ENCODE data around the gene TREH.

TREH gene

DNA sequence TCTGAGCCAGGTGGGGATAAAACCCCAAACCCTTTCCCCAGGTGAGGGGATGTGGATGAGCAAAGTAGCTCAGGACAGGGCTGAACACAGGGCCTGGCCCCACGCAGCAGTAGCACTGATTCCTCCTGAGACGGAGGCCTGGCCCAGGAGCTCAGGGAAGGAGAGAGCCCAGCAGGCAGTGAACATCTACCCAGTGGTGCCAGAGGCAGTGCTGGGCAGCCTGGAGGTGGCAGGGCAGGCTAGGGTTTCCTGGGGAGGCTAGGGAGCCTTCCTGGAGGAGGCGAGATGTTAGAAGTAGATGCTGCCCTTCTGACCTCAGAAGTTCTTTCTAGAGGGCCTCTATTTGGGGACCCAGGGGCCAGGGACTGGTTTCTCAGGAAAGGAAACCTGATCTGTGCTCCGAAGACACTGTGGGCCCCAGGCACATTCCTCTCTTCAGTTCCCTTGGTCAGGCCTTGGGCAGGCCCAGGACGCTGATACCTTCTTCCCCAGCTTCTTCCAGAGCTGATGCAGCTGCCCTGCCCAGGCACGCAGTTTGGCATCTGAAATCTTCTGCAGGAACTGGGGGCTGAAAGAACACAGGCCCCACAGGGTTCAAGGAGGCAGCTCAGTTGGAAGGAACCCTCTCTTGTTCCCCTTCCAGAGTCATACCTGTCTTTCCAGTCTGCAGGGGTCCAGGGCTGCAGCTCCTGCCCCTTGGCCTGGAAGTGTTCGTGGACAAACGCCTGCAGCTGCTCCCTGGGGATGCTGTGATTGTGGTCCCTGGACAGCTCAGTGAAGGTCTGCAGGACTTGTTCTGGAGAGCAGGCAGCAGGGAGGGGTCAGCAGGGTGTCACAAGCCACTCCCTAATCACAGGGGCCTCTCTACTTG is 16.8 kb downstream of the TREH start:
- DNase-seq: no peak

DNA sequence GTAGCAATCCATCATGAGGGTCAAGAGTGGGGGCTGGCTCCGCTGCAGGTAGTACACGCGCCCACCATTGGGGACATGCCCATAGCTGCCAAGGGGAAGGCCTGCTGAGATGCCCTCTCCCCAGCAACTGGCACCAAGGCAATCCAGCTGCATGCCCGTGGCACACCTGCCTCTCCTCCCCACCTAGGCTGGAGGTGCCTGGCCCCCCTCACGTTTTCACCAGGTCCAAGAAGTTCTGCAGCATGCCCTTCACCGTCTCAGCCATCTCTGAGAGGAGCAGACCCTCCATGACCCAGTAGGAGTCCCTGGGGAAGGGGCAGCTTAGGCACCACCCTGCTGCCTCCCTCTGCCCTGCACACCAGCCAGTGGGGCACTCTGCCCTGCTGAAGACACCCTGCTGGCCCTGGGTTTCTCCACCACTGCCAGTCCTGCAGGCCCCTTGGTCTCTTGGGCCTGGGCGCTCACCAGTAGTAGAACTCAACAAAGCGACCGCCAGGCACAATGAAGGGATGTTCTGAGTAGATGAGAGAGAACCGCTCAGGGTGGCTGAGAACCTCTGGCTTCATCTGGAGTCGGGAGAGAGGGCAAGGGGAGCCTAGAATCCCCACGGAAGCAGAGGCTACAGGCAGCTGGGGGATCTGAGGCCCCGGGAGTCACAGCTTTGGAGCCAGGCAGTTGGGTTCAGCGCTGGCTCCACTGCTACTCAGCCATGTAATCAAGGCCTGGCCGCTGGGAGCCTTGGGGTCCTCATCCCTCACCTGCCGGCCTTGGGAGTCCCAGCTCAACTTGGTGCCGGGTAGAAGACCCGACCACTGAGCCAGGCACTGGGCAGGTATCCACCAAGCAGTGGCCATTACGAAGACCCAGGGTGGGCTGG is 17.8 kb downstream of the TREH start:
- DNase-seq: no peak

DNA sequence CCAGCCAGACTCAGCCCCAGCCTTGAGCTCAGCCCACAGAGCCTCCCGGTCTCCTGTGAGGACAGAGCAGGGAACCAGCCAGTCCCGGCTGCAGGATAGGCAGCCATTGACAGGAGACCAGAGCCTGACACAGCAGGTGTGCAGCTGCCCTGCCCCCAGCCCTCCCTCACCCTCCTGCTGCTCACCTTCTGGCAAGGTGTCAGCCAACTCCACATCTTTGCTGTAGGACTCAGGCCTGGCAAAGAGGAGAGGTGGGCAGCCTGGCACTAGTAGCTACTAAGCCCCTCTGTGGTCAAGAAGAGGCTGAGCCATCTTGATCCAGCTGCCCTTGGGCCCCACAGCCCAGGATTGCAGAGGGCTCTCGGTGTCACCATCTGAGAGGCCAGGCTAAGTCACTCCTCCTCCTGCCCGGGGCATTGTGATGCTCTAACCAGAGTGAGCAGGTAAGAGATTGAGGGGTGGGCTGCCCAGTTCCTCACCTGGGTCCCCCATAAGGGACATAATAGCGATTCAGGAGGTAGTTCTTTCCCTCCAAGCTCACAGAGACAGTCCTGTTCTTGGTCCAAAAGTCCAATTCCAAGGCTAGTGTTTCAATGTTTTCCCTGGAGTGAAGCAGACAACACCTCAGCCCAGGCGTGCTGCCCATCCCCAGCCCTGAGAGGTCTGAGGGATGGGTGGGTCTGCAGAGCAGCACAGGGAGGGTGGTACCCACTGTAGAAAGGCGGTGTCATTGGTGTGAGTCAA is 18.6 kb downstream of the TREH start:
- no peak for DNase-seq

DNA sequence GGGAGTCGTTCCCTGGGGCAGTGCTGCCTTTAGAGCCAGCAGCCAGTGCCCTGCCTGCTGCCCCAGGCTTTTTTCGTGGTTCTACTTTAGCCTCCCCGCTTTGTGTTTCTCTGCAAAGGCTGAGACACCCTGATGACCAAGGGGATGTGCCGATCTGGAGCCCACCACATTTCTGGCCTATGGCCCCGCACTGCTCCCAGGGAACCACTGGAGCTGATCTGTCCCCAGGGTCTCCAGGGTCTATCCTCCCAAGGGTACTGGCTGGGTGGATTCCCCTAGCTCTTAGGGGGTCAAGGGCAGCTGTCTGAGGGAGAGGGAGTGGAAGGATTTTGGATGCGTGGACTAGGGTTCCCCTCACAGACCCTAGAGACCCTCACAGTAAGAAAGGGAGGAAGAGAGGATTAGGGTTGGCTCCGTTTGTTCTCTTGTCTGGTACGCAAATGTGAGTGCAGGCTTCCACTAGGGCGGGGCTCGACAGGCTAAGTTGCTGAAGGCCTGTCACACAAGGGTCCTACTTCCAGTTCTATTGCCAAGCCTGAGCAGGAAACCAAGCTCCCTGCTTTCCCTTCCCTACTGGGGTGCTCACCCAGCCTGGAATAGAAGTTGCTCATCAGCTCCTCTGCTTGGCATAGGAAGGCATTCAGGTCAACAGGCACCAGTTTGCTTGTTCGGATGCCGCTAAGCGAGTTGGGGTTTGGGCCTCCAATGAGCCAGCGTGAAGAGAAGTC is 19.3 kb downstream of the TREH start:
- no peak for DNase-seq

DNA sequence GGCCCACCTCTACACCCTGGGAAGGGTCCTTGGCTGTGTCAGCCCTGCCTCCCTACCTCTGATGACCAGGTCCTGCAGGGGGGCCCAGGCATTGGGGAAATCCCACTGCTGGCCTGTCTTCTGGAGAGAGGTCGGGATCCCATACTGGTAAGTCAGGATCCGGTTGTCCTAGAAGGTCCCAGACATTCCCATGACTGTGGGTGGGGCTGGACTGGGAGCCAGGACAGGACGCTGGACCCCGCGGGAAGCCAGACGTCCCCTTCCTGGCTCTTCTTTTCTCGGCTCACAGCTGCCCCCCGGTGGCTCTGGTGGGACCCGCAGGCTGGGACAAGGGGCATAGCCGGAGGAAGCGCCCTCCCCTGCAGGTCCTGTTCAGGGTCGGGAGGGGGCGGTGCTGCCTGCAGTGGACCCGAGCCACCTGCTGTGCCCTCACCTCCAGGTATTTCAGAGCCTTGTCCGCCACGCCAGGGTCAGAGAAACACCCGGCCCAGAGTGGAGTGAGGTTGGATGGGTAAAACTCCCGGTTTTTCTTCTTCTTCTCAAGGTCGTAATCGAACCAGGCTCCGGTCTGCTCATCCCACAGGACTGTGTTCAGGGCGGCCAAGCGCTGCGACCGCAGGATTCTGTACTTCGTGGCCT is 20.0 kb downstream of the TREH start:
- peak; percentile 84 for DNase-seq

DNA sequence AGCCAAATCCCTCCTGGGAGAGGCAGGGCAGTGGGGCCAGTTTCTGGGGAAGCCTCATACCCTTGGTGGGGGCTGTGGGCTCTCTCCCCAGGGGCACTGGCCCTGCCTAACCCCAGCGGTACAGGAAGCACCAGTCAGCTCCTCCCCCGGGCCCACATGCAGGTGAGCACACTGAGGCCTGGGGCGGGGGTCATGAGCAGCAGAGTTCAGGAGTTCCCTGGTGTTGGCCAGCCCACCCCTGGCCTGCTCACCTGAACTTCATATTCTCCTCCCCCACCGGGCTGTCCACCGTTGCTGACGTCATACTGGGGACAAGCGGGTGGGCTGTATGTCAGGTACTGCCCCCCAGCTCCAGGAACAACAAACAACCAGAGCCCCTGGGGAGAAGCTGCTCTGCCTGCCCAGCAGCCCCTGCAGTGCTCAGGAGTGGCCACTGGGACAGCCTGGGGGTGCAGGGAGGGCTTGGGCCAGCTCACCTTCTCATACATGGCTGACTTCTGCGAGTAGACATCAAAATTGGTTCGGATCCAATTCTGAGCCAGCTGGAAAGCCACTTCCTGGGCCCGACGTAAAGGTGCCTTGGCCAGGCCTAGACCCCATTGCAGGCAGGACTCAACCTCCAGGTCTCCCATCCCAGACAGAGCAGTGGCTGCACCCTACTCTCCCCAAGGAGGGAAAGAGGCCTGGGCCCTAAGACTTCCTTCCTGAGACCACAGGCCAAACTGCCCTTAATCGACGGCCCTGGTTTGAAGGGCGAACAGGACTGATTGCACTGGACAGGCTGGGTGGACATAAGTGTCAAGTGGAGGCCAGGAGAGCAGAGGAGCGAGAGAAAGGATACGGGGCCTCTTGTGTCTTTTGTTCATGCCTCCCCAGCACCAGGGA is 20.8 kb downstream of the TREH start:
- DNase-seq: no peak

DNA sequence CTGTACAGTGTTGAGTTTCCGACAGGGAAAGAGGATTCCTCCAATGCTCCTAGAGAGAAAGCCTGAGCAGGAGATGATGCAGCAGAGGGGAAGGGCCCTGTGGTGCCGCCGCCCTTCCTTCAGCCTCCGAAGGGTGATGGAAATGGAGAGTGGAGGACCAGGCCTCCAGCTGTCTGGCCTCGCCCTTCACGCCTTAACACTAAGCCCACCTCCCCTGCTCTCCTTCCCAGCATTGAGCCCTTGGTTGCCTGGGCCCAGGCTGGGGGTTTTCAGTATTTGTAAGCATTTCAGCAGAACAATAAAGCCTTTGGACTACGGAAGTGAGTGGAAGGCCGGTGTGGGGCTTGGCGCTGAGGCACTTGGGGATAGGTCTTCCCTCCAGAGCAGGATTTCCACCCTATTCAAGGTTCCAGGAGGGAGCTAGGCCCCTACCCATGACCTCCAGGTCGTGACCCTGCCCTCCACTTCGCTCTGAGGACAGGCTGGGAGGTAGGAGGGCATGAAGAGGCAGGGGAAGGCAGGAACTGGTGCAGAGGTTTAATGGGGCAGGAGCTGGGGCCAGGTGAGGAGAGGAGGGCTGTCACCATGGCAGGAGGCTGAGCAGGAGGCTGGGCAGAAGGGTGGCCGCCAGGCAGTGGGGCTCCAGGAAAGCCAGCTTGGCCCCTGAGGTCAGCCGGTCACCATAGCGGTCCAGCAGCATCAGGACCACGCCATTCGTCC is 21.6 kb downstream of the TREH start:
- DNase-seq: no peak

DNA sequence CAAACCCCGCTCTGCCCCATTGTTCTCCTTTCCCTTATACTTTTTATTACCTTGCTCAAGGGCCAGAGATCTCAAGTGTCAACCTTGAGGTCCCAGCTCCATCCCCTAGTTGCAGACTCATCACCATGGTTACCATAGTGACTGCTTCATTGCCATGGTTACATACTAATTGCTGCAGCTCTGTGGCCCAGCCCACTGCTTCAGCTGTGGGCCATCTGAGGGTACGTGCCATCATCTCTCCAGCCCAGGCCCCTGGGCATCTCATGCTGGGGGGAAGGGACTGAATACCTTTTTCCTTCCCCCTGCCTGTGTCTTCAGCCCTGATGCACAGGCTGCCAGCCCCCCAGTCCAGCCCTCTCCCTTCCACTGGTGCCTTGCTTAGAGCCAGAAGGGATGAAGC is 22.2 kb downstream of the TREH start:
- no peak for DNase-seq

DNA sequence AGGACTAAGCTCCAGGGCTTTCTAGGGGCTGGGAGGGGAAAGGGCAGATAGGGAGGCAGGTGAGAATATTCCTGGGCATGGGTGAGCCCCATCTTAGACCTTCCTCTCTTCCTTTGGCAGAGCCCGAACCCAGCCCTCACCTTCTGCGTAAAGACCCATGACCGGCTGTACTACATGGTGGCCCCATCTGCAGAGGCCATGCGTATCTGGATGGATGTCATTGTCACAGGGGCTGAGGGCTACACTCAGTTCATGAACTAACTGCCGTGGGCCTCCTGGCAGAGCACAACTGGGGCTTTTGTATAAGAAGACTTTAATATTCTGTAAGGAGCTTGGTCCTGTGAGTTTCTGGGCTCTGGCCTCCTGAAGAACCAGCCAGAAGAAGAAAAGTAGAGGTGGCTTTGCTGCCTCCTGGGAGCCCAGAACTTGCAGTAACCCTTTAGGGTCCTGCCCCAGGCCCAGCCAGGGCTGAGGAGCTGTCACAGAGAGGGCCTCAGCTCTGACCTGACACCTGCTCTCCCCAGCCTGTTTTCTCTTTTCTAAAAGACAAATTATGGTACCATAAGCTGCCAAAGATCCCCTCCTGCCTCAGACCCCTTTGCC is 22.8 kb downstream of the TREH start:
- no peak for DNase-seq

DNA sequence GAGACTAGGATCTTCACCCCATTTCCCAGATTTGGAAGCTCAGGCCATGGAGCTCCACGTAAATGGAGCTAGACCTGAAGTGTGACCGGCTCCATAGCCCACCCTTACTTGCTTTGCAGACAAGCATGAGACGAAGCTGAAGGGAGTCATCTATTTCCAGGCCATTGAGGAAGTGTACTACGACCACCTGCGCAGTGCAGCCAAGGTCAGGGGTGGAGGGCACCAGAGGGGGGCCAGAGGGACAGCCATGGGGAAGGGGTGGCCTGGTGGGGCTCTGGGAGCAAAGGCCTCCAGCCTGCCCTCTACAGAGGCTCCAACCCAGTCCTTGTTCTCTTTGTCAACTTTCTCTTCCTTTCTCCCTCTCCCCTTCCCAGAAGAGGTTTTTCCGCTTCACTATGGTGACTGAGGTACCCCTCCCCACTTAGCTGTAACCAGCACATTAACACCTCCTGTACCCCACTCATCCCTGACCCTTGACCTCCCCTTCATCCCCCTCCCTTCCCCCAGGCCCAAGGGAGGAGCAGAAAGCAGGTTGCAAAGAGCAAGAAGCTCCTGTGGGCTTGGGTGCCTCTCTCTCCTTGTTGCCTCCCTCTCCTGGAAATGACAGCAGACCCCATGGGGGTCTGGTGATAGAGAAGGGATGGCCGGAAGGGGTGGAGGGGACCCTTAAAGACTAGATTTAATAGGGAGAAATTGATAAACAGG is 23.8 kb downstream of the TREH start:
- DNase-seq: no peak

DNA sequence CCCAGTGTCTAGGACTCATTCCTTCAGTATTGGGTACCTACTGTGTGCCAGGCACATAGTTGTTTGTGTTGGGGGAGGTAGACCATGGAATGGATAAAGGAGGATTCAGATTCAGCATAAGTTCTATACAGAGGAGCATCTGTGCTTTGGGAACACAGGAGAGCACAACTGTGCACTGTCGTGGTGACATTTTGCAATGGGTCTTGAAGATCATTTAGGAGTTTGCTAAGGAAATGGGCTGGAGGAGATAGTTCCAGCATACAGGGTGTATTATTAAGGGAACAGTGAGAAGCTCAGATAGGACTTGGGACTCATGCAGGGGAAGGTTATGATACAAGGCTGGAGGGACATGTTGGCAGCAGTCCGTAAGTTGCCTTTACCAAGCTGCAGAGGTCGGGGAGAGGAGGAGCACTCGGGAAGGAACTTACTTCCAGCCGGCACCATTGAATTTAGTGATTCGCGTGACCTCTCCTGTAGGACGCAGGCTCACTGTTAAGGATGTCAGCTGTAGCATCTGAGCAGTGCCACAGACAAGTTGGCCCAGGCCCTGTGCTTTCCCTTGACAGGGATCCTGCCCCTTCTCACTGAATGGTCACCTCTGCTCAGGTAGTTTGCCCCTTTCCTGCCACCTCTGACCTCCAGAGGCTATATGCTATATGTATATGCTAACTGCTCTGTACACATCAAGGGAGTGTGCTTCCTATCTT is 25.6 kb downstream of the TREH start:
- DNase-seq: no peak

DNA sequence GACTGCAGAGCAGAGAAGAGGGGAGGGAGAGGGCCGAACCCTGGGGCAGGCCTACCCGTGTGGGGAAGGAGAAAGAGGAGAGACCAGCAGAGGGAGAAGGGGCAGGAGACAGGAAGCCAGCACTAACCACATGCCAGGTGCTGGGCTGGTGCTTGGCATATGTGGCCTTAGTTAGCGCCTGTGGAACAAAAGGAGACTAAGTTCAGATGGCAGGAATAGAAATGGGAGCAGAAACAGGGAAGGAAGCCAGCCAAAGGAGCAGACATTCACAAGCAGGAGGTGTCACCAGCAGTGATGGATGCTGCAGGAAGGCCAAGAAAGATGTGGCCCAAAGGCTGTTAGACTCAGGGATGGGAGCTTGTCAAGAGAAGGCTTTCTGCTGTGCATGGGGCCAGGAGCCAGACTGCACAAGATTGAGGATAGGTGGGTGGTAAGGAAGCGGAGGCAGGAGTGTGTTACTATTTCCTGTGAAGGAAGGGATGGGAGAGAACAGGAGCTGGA is 26.7 kb downstream of the TREH start:
- DNase-seq: no peak

DNA sequence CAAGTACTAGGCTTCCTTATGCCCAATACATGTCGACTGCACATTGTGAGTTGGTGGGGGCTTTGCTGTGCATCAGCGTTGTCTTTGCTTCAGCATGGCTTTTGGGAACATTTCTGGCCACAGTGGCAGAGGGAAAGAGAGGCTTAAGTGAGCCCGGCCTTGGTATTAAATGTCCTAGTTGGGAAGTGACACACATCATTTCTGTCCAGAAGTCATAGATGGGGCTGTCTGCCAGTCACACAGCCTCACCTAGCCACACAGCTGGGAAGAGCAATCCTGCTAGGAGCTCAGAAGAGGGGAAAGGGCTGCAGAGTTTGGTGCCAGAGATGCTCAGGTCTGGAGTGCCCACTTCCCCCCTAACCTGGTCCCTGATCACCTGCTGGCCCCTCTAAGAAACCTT is 27.6 kb downstream of the TREH start:
- no peak for DNase-seq

DNA sequence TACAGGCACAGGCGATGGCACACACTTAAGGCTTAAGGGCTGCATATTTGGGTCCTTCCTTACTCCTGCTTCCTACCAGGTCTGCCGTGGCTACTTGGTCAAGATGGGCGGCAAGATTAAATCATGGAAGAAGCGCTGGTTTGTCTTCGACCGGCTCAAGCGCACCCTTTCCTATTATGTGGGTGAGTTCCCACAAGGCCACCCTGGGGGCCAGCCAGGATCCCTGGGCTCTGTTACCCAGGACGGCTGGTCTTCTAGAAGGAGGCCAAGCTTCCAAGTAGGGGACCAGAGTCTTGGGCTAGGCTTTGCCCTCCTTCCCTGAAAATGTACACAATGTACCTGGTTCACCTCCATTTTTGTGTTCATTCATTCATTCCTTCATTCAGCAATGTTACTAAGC is 29.1 kb downstream of the TREH start:
- no peak for DNase-seq

DNA sequence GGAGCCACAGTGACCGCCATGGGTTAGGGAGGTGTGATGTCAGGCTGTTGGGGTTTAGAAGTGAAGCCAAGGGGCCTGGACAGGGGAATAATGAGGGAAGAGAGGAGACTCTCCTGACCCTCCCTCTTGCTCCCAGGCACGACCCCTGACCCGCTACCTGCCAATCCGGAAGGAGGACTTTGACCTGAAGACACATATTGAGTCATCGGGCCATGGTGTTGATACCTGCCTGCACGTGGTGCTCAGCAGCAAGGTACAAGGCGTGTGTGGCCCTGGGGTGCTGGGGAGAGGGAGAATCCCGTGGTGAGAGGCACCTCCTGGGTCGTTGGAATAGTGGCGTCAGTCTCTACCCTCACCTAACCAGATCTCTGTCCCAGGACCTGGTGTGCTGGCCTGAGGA is 29.5 kb downstream of the TREH start:
- DNase-seq: no peak

DNA sequence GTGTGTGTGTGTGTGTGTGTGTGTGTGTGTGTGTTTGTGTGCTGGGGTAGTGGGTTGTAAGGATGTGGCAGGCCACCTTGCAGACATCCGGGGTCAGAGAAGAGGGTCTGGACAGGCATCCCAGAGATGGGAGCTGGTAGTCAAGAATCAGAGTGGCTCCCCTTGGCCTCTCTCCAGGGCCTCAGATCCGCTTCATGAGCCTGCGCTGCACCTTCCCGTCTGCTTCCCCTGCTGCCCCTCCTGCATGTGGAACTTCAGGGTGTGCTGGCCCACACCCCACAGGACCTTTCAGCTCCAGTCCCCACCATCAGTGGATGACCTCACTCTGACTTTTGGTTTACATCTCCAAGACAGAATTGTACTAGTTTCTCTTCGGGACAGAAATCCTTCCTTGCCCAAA is 31.2 kb downstream of the TREH start:
- no peak for DNase-seq

DNA sequence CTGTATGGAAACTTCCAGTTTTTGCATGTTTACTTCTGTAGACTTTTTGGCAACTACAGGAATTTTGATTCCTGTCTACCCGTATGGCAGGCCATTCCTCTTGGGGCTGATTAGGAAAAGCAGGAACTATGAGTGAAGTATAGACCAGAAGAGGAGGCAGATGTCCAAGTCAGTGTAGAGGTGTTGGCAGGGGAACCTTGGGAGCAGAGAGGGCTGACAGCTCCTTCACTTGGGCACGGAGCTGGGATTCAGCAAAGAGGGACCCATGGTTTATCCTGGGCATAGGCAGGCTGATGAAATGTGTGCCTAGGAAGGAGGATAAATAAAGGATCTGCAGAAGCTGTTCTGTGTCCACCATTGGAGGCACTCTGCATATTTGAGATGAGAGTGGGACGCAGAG is 33.1 kb downstream of the TREH start:
- no peak for DNase-seq

DNA sequence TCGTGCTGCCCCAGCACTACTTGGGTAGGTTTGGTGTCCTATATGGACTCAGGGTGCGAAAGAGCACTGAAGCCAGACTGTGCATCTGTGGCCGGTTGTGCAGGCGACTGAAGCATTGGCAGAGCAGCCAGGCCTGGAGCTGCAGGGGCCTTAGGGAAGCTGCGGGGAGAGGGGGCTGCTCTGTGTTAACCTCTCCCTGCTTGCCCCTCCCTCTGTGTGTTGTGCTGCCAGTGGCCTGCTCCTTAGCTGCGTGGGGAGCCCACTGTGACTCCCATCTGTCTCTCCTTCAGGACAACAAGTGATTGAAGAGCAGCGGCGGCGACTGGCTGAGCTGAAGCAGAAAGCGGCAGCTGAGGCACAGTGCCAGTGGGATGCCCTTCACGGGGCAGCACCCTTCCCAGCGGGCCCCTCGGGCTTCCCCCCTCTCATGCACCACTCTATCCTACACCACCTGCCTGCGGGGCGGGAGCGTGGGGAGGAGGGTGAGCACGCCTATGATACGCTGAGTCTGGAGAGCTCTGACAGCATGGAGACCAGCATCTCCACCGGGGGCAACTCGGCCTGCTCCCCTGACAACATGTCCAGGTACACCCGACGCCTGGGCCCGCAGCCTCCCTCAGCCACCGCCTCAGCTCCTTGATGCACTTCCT is 34.3 kb downstream of the TREH start:
- no peak for DNase-seq

Measured in CD4-positive, alpha-beta T cell treated with Interleukin-15 for 1 hour (primary cell).